ENCODE measurements around the gene NXN.
"Not testable (repeated sequence)": the region's sequence is repeated elsewhere in the genome, so short reads cannot be mapped to it uniquely, and the experiment has no call there.

The NXN gene

DNA sequence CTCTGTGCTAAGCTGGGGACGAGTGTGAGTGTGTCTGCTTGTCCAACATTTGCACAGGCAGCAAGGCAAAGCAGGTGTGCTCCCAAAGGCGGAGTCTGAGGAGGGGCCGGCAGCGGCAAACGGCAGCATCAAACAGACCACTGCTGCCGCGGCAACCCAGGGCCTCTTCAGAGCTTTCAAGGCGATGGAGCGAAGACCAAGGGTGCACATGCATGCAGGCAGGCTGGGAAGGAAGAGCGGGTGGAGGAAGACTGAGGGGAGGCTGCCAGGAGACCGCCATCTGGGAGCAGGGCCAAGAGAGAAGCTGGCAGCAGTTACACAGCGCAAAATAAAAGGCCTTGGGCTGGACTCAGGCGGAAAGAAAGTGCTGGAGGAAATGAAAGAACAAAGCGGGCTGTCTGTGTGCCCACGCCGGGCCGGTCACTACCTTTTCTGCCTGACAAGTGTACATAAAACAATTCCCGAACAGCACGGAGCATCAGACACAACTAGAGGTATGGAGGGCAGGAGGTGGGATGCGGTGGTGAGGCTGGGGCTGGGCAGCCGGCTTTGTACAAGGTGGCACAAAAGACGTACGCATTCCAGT lies 25.9 kb upstream of the NXN start:
- no peak for DNase-seq

DNA sequence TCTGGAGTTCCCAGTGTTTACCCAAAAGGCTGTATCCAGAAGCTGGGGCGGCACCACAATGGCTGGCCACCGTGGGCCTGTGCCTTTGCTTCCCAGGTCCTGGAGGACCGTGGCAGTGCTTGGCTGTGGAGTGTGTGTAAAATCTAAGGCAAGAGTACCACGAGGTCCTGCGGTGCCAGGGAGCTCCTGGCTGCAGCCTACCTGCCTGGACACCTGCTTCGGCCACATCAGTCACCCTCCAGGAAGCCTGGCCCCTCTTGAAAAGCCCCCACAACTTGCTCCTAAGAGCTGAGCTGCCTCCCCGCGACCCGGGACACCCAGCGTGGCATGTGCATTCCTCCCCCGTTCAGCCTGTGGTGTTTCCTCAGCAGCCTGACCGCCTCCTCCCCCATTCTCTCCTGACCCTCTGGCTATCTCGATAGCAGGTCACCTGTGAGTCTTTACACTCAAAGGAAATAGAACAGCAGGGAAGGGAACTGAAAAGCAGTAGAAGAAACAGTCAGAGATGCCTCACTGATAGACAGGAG lies 25.3 kb upstream of the NXN start:
- DNase-seq = no peak

DNA sequence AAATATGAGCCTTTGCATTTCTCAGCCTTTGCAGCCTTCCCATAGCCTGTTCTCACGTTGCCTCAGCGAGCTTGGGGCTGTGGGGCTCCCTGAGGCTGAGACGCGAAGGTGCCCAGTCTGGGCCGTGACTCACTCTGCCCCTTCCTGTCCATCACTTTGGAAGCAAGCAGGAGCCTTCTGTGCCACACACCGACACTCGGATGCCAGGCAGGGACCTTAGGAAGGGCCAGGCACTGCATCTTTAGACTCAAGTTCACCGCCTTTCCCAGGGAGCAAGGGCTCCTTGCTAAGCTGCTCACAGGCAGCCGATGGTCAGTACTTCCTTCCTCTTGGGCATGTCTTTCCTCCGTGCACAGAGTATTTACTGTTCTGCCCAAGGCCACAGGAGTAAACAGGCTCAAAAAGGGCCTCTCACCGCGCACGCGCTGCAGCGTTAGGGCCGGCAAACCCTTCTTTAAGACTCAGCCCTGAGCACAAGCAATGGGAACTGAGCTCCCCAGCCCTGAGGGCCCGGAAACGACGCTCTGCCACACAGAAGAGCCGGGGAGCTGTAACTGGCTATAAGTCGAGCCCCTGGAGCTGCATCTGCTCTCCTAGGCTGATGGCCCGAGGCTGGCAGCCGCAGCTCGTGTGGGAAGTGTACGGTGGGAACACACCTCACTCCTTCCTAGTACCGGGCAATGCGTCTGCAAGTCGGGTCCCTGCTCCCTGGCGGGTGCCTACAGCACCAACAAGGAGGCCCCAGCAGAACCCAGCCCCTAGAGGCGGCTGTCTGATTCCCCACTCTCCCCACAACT lies 24.6 kb upstream of the NXN start:
- no peak for DNase-seq

DNA sequence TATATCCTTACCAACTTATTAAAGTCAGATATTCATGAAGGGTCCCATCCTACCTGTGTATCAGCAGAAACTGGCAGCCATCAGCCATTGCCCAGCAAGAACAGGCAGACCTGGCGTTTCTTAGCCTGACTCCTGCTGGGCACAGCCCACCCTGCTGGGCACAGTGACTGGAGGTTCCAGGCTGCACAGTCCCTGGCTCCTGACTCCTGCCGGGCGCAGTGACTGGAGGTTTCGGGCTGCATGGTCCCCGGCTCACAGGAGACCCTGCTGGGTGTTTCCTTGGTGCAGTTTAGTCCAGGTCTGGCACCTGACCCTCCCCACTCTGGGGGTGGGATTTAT lies 24.0 kb upstream of the NXN start:
- no peak for DNase-seq

DNA sequence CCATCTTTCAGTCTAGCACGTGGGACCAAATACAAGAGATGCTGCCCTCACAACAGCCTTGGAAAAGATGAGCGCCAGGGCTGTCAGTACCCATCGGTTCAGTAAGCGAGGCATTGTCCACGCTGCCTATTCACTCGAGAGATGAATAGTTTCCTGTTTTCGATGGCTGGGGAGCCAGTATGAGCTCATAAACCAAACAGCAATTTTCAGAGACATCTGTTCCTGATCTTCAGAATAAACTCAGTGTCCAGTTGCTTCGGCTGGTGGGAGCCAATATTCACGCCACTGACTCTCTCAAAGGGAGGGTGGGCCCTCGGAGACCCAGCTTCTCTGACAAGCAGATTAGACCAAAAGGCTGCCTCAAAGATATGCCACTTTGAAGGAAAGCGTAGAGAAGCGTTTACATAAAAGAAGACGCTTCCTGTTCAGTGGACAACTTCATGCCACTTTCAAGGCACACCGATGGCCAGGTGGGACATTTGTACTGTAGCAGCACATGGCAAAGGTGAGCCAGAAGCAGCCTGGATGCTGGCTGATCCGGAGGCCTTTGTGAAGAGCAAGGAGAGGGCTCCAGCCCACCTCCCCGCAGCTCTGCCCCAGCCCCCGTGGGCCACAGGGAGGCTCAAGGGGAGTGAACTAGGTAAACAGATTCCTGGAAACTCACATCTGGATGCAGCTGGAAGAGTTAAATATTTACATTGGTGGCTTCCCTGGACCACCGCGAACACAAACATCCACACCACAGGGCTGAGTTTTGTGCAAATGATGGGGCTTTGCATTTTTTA lies 23.4 kb upstream of the NXN start:
- DNase-seq = no peak

DNA sequence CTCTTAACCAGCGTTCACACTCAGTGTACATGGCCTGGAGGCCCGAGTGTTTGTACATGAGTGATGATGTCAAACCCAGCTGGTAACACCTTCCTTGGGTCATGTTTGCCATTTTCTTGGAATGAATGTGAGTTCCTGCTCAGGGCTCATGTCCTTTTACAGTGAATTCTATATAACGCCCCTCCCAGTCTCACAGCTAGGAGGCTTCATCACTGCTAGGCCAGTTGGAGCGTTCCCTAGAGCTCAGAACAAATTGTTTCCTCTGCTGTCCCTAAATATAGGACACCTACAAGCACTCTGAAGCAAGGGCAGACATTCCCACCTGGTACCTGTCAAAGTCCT lies 22.8 kb upstream of the NXN start:
- no peak for DNase-seq

DNA sequence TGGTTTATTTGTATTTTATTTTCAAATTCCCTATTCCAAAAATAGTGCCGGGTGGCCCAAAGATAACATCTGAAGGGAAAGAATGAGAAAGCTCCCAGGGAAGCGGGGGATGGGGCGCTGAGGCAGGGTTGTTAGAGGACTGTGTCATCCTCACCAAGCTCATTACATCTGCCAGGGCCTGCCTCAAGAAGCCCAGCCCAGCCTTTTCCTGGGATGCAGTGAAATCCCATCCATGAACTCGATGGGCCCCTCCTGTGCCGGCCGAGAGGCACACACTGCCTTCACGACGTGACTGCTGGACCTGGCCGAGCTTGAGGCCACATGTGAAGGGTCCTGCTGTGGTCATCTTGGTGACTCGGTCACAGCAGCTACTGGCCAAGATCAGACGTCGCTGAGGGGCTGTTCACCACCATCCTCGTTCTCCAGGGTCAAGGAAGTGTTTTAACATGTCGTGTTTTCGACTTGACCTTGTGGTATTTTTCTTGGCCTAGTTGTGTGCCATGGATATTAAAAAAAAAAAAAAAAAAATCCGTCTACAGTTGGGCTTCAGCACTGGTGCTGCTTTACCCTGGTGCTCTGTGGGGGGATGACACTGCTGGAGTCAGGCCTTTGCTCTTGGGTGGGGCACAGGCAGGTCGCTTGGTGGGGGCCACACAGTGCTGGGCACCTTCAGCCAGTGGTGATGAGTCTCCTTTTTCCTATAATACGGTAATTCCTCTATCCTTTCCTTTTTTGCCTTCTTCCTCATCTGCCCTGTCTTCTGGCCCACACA lies 22.2 kb upstream of the NXN start:
- no peak for DNase-seq

DNA sequence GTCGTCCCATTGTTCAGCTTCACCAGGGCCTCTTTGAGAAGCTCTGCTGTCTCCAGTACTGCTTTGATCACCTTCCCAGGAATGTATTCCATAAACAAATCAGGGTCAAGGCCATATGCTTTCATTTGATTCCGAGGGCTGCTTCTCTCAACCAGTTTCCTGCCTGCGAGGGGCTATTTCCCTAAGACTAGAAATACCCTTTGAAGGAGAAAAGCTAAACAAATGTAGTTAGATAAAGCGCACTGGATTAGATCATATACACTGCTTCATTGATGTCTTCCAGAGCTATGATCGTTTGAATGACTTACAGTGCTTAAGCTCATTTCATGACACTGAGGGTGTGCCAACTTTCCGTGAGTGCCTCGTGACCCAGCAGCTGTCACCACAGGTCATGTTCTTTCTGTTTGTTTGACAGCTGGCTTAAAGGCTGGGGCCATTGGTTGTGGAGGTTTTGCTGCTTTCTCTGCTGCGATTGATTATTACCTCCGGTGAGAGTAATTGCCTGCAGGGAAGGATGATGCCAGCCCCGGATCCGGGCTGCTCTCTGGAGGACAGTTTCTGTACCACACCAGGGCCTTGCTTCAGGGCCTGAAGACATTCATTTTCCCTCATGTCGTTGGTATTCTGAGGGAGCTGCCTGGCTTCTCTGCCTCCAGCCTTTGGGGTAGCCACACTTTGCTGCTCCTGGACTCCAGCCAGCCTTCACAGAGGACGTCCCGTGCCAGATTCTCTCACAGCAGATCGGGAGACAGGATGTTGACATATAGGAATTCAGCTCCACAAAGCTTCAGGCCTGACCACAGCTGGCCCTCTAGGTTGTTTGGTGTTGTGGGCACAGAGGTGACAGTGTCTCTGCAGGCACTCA lies 21.3 kb upstream of the NXN start:
- no peak for DNase-seq

DNA sequence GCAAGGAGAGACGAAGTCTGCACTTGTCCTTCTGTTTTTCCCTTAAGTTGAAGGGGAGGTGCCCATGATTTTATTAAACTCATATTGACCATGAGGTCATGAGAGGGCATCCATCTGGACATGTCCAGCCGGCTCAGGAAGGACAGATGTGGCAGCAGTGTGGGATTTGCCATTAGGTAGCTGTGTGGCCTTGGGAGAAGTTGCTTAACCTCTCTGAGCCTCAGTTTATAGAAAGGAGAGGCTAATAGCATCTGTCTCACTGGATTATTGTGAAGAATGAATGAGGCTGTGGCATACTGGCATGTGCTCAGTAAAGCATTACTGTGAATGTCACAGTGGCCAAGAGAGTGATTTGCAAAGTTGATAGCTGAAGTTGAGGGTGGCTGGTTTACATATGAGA lies 18.5 kb upstream of the NXN start:
- no peak for DNase-seq

DNA sequence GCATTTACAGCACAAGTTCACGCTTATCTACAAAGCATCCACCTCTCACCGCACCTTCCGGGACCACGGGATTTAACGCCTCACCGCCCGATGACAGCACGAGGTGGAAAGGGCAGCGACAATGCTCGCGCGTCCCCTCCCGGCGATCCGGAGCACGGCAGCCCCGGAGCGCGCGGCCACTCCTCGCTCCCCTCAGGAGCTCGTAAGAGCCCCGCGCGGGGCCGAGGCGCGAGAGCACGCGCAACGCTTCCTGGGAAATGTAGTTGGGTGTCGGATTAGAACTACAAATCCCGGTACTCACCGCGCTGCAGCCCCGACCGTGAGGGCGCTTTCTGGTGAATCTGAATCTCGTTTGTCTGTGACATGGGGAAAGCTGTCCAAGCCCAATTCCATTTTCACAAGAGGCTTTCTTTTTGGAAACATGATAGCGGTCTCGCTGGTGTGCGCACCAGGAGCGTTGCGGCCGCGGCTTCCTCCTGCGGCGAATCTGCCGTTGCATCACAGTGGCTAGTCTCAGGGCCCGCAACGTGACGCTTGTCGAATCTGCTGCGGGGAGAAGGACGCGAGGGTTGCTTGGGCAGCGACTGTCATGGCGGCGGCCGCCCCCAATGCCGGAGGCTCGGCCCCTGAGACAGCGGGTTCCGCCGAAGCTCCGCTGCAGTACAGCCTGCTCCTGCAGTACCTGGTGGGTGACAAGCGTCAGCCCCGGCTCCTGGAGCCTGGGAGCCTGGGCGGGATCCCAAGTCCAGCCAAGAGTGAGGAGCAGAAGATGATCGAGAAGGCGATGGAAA lies 17.2 kb upstream of the NXN start, which contains the start of gene TIMM22:
TIMM22 (plus strand) TSS at position 576 of the 791 bp plus-strand sequence; CDS start at position 590, 14 bp downstream.
- peak; percentile 87 for DNase-seq

DNA sequence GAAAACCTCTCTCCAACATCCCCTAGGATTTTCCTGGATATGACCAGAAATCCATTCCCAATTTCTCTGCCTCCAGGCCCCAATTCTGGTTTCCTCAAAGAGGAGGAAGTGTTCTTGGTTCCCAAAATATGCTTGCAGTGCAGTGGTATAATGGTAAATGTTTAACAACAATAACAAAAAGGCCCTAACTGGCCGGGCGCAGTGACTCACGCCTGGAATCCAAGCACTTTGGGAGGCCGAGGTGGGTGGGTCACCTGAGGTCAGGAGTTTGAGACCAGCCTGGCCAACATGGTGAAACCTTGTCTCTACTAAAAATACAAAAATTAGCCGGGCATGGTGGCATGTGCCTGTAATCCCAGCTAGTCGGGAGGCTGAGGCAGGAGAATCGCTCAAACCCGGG lies 15.7 kb upstream of the NXN start:
- DNase-seq = not testable (repeated sequence)

DNA sequence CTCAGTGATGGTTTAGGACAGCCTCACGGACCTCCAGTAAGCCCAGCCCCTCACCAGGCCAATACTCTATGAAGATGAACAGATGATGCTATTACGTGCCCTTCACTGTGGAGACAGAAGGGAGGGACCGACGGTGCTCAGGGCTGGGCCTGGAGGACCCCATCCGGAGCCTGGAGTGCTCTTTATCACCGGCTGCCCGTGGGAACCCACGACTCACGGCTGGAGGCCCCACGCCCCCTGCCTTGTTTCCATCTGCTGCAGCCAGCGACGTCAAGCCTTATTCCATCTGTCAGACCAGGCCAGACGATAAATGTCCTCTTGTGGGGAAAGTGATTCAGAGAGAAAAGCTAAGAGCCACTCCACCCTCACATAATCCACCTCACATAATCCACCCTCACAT lies 13.4 kb upstream of the NXN start:
- DNase-seq = no peak

DNA sequence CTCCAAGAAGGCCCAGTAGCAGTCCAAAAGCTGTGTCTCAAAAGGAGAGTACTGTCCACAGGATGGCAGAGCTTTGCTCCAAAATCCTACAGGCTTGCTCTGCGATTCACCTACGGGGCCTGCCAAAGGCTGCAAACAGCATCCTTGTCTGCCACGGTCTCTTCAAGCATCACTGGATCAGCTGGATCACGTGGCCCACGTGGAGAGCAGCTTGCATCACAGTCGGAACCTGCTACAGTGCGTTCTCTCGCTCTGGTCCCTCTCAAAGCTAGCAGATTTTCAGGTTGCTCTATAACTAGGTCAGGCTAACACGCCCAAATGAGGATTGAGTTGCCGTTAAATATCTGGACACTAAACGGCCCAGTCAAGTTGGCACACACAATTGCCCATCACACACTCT lies 9.0 kb upstream of the NXN start:
- no peak for DNase-seq

DNA sequence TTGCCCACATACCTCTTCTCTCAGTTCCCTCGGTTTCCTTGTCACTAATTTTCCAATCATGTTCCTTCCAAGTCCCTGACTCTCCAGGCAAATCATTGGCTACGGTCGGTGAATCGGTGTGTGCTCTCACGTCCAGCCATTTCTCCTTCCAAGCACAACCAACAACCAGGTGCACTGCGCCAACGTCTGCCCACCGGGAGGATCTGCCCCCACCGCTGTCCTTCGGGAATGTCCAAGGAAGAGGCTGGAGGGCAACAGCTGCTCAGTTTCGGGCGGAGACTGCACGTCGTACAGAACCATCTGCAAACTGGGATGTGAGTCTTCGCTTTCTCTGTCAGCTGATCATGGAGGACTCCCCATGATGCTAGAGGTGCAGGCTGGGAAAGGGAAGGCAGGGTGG lies 8.4 kb upstream of the NXN start:
- no peak for DNase-seq

DNA sequence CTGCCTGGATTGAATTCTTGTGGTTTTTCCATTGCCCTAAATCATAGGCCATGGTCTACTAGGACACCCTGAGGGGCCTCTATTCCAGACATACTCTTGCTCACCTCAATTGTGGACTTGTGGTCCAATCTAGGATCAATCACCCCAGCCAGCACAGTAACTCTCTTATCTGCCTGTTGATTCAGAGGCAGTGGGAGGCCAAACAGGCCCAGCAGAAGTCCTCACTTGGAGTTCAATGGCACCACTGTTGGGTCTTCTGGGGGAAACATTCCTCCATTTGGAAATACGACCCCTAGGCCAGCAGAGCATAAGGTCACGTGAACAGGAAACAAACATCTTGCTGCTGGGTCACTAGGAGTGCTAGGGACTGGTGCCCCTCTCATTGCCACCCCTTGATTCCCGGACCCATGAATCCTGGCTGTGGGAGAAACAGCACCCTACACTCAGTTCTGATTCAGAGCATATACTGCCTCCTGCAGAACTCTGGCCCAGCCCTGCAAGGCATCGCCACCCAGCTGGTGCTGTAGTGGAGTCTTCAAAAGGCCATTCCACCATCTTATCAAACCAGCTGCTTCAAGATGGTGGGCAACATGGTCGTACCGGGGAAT lies 6.8 kb upstream of the NXN start:
- DNase-seq = no peak

DNA sequence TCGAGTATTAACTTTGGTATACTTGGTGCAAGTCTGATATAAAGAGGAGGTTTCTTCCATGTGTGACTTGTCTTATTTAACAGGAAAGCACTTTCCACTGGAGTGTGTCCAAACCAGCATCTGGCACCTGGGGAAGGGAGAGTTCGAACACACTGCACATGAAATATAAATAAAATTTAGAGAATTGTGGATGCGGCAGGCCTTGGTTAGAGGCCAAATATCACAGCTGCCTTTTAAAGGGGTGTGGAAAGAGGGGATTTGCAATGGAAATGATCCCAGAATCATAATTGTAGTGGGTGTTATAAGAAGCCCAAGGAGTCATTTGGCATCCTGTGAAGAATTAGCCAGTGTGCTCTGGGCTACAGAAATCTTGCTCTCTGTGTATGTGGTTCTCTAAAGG lies 4.3 kb upstream of the NXN start:
- no peak for DNase-seq

DNA sequence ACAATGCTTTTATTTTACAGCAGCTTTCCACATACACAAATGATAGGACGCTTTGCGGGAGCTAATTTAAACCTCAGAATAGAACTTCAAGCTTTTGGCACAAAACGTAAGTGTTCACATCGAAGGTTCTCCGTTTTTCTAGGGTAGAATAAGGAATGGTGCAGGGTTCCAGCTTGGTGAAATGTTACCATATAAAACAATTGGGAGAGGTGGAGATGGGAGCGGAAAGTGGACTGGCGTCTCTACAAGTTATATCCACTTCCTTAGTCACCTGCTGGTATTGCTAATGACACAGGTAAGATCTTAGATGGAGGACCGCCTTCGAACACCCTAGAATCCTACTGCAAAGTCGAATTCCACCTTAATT lies 1.7 kb upstream of the NXN start:
- no peak for DNase-seq

DNA sequence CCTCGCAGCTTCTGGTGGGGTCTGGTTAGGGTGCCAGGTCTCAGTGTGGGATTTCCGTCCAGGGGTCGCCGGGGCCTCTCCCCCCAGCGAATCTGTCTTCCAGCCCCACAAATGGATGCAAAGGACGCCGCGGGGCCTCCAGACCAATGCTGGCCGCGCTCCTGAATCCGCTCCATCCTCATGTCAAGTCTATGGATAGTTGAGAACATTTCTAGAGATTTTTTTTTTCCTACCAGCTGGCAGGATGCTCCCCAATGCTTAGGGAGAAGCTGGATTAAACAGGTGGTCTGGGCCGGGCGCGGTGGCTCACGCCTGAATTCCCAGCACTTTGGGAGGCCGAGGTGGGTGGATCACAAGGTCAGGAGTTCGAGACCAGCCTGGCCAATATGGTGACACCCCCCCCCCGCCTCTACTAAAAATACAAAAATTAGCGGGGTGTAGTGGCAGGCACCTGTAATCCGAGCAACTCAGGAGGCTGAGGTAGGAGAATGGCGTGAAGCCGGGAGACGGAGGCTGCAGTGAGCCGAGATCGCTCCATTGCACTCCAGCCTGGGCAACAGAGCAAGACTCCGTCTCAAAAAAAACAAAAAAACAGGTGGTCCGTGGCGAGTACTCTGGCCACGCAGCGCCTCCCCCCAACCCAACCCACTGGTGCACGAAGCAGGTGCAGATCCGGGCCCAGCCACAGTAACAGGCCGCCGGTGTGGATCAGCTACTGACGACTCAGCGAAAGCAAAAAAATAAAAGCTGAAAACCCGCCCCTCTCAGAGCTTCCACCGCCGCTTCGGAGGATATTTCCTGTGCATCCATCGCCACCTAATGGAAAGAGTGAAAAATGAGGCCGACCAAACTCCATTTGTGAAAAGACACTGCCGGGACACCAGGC lies 1.1 kb upstream of the NXN start:
- peak; percentile 69 for DNase-seq

DNA sequence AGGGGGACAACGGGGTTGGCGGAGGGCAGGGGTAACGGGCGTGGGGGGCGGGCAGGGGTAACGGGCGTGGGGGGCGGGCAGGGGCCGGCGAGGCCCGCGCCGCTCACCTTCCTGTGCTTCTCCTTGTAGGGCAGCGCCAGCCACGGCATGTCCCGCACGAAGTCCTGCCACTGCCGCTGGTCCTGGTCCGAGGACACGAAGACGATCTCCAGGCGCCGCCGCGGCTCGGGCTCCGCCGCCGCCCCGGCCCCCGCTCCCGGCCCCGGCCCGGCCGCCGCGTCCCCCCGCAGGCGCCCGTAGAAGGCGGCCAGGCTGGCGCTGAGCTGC lies 401 bp downstream of the NXN start:
- peak; percentile 9 for DNase-seq
